Activated CD4-positive, alpha-beta T cell treated with anti-CD3 and anti-CD28 coated beads, Interleukin-2, amount 50 U/mL, for 16 hours (primary cell): ENCODE data around the gene CNTFR.
"Not testable (repeated sequence)": the region's sequence is repeated elsewhere in the genome, so short reads cannot be mapped to it uniquely, and the experiment has no call there.

Experiments used
- DNase-seq: peaks from one replicate; pipeline ENCODE4 v3.0.0-alpha.2; 2020

CNTFR gene

GRCh38 chr9:34552986-34553385 lies 36.5 kb downstream of the CNTFR start:
- no peak for DNase-seq

DNA sequence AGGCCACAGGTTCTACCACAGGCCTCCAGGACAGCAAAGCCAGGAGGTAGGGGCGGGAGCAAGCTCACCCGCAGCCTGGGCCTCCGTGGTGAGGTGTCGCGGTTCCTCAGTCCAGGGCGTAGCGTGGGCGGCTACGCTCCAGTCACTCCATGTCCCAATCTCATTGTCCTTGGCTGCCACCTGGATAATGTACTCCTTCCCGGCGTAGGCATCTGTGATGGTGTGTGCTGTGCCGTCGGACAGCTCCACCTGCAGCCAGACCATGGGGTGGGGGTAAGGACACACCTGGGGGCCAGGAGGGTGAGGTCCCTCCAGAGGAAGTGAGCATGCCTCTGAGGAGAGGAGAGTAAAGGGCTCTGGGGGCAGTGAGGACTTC lies 36.9 kb downstream of the CNTFR start:
- no peak for DNase-seq

- DNase-seq = no peak
Observed at GRCh38 chr9:34551751-34552605, 37.5 kb downstream of the CNTFR start.

- DNase-seq = no peak
Observed at GRCh38 chr9:34550681-34551270, 38.7 kb downstream of the CNTFR start.

- no peak for DNase-seq
Observed at GRCh38 chr9:34550016-34550680, 39.4 kb downstream of the CNTFR start.

GRCh38 chr9:34549407-34549732 lies 40.2 kb downstream of the CNTFR start:
- DNase-seq = no peak

GRCh38 chr9:34547960-34548611 lies 41.4 kb downstream of the CNTFR start:
- DNase-seq = peak; percentile 21

GRCh38 chr9:34546834-34547827 lies 42.4 kb downstream of the CNTFR start:
- peak; percentile 58 for DNase-seq

DNA sequence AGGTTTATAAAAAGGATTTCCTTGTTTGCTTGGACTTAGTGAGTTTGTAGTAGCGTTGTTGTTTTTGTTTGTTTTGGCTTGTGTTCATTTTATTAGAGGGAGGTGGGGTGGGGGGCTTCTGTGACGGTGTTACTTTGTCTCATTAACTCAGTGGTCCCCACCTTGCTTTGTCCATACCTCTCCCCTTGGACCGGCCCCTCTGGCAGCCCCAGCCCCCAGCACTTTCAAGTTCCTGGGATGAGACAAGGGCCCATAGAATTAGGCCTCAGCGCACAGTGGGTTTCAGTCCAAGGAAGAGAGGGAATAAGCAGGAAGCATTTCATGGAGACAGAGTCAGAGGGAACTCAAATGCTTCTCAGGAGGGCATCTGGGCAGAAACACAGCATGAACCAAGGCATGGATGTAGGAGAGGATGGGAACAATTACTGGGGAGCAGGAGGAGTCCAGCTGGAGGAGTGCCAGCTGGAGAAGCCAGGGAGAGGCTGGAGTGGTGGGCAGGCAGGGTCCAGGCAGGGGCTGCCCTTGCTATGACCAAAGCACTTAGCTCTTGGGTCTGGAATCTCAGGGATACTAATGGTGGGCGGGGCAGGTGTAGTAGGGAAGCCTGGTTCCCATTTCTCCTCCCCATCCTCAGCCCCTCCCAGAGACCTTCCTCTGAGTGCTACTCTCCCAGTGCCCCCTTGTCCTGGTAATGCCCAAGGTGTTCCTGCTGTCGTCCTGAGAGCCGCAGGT lies 43.3 kb downstream of the CNTFR start:
- no peak for DNase-seq

DNA sequence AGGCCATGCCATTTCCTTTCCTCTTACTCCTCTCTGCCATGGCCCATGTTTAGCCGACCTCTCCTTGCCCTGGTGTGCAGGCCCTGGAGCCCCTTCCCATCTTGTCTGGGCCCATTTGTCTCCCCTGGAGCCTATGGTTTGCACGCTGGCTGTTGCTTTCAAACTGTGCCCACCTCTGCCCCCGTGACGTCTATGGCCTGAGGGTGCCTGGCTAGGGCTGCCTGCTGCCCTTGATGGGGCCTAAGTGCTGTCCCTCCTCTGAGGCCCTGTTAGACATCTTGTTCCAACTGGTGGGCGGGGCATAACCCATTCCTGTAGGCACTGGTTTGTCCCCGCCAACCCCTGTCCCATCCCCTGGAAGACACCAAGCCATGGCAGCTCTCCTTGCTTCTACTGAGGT lies 44.0 kb downstream of the CNTFR start:
- DNase-seq = no peak

- DNase-seq = no peak
Observed at GRCh38 chr9:34544035-34544434, 45.5 kb downstream of the CNTFR start.

DNA sequence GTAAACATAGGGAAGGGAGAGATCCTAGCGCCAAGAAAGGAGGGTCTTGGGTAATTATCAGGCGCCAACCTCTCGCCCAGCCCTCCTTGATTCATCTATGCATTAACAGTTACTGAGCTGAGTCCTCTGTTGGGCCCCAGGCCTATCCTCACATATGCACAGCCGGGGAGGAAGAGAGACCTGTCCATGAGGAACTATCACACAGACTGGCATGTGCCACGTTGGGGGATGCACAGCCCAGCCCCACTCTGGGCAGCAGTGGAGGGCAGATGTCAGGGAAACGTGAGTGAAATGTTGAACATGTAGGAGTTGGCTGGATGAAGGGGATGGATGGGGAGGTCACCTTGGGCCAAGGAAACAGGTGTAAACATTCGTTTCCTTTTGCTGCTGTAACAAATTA lies 48.0 kb downstream of the CNTFR start:
- no peak for DNase-seq

DNA sequence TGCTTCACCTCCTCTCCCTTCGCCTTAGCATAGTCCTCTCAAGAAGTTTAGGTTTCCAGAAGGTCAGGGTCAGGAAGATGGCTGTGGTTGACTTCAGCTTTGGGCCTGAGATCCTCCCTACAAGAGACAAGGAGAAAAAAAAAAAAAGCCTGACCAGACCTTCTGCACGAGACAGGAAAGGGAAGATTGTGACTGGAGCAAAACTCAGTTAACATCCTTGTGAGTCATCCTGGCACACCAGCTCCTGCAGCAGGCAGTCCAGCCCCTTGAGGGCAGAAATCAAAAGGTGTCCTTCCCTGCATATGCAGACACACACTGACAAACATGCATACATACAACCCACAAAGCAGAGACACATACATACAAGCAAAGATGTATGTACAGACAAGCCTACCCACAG lies 48.7 kb downstream of the CNTFR start:
- no peak for DNase-seq

DNA sequence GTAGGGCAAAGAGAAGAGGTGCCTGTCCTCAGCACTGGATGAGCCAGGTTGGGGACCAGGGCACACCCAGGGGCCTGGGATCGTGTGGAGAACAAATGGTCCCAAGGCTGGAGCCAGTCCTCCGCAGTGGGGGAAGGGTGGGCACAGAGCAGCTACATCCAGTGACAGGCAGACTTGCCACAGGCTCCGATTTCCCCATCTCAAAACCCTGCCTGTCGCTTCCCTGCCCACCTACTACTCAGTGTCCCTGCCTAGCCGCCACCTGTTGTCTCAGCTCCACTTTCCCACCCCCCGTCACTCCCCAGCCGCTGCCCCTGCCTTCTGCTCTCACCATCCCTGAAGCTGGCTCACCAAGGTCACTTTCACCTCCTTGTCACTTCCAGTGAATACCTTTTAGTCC lies 52.8 kb downstream of the CNTFR start:
- DNase-seq = no peak

- DNase-seq = not testable (repeated sequence)
Observed at GRCh38 chr9:34532041-34532440, 57.5 kb downstream of the CNTFR start.

- DNase-seq = no peak
Observed at GRCh38 chr9:34526026-34526425, 63.5 kb downstream of the CNTFR start.

GRCh38 chr9:34524349-34524748 lies 65.2 kb downstream of the CNTFR start:
- DNase-seq = no peak

DNA sequence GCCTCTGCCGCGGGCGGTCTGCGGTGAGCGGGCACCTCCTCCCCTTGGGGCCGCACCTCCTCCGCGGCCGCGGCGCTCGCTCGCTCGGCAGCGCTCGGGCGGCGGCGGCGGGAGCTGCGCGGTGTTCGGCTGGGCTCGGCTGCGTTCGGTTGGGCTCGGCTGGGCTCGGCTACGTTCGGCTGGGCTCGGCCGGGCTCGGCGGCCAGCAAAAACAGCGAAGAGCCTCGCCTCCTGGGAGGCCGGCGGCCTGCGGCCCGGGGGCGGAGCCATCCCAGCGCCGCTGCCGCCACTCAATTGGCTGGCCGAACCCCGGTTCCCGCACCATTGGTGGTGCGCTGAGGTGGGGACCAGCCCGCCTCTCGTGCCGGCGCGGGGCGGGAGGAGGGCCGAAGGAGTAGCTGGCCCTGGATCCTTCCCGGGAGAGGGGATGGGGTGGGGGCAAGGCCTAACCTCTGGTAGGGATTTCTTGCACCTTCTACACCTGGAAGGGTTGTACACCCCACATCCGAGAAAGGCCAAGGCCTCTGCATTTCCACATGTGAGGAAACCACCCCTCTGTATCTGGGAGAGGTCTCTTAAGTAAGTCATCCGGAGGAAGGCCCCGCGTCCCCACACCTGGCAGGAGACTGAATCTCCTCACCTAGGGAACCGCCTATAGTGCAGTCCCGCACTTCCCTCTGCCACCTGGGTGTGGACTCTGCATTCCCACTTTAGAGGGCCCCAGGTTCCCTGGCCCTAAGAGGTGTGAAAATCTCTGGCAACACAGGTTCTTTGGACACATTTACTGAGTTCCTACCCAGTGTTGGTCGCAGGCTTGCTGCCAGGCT lies 66.3 kb downstream of the CNTFR start, which contains the start of gene ENHO:
TSS of gene ENHO (minus strand) at position 20 of the 827 bp plus-strand sequence. CDS start 1,295 bp downstream, outside the sequence.
- DNase-seq = peak; percentile 91

DNA sequence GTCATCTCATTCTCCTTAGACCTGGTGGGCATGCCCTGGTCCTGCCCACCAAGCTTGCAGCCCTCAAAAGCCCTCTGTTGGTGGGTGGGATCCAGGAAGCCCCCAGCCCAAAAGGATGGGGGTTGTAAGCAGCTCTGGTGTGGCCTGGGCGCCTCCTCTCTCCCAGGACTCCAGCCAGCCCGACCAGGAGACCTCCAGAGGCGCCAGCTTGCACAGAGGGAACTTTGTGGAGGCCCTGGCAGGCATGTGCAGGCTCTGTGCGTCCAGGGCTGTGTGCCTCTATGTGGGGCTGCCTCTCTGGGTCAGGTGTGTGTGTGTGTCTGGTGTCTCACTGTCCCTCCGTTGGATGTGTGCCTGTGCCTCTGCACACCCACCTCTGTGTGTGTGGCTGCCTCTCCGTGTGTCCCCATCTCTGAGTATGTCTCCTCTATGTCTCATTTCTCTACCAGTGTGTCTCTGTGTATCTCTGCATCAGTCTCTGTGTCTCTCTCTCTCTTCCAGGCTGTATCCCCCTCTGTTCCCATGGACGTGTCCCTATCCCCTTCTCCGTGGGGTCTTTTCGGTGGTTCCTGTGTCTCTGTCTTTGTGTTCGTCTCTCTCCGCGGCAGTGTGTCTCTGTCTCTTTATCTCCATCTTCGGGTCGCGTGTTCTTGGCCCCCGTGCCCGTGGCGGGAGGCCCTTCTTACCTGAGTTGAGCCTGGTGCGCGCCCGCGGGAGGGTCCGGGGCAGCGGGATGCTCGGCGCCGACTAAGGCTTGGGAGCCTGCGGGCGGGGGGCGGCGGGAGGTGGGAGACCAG lies 67.2 kb downstream of the CNTFR start:
- no peak for DNase-seq
